NCI-H1694 treated with DMSO at 0.1 percent for 48 hours (cell line): Measurements from ENCODE around the gene DSG2.
"Not testable (repeated sequence)": the region's sequence is repeated elsewhere in the genome, so short reads cannot be mapped to it uniquely, and the experiment has no call there.

Source experiments
- DNase-seq: peaks from one replicate; lab custom pipeline; 2025; lab: John Stamatoyannopoulos, UW

DSG2 gene

GRCh38 chr18:31497836-31498573 lies at the start of gene DSG2:
DSG2 (plus strand) TSS chr18:31498177; CDS start chr18:31498252, 75 bp downstream.
- no peak for DNase-seq

DNA sequence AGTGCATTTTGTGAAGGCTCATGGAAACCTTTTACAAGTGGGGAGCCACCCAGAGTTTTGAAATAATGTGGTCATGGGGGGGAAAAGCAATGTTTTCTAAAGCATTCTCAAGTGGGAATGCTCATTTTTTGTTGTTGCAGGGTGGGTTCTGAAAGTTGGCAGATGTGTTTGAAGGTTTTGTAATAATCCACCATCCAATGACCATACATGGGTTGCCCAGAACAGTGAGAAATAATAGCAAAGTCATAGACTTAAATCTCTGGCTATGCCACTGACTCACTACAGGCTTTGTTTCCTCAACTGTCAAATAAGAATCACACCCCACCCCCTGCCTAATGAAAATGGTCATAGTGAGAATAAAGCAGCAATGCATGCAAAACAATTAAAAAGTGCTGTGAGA lies 47.6 kb upstream of the DSG2 start:
- no peak for DNase-seq

- no peak for DNase-seq
These were observed 46.4 kb upstream of the DSG2 start for GRCh38 chr18:31451625-31452024.

GRCh38 chr18:31454066-31454708 lies 43.8 kb upstream of the DSG2 start:
- no peak for DNase-seq

GRCh38 chr18:31469629-31470028 lies 28.3 kb upstream of the DSG2 start:
- DNase-seq, result no peak

GRCh38 chr18:31478688-31479087 lies 19.3 kb upstream of the DSG2 start:
- no peak for DNase-seq

GRCh38 chr18:31482051-31482450 lies 15.9 kb upstream of the DSG2 start:
- no peak for DNase-seq

GRCh38 chr18:31483396-31483795 lies 14.6 kb upstream of the DSG2 start:
- no peak for DNase-seq

- DNase-seq, result no peak
These were observed 13.5 kb upstream of the DSG2 start for GRCh38 chr18:31484461-31484860.

DNA sequence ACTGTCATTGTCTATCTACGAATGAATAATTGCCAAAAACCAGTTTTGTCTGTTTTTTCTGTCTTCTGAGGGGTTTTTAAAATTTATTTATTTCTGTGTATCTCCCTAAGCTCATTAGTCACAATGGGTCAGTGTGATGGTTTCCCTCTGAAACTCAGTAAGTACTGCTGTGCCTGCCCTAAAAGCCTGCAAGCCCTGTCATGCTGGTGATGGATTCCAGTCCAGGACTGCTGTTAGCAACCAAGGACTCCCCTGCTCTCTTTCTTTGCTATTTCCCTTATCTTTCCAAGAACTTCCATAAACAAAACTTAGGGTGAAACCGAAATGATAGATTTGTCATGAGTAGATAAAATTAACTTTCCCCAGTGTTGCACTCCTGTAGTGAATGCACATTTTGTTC lies 11.8 kb upstream of the DSG2 start:
- no peak for DNase-seq

DNA sequence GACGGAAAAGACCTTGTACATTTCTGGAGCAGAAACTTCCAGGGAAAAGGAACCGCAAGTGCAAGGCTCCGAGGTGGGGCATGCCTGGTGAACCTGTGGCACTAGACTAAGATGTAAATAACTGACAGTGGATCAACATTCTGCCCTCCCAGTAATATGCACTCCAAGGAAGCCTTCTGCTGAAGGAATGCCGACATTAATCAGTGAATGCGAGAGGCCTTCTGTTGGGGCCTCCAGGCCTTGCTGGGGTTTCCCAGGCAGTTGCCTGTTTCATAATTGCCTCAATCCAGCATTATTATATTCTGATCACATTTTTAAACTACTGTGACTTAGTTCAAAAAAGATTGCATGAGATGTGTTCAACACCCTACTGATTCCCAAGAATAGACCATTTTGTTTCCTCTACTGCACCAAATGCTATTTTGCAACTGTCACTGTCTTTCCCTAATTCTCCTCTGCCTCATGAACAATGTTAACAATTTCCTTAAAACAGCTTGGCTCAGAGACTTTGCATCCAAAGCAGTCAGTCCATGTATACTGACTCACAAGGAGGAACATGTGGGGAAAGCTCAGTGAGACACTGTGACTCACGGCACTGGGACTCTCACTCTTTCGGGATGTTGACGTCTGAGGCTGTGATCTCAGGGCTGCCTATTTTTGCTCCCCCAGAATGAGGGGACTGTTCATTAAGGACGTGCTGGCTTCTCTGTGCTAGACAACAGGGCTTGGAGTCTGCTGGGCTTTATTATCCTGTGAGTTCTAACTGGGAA lies 10.5 kb upstream of the DSG2 start:
- no peak for DNase-seq

DNA sequence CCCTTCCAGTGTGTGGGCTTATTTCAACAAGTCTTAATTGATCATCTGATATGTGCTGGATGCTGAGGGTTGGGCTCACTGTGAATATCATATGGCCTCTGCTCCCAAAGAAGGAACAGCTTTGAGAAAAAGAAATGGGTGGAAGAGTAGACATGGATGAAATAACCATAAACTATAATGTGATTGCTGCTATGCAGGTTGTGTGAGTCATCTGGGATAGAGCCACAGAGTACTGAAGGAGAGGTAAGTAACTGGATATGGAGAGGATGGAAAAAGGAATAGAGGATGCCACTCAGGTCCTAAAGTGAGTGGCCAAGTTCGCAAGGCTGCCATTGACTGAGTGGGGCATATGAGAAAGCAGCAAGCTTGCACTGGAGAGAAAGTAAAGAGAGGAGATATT lies 8.7 kb upstream of the DSG2 start:
- DNase-seq, result no peak

- DNase-seq, result no peak
These were observed 7.6 kb upstream of the DSG2 start for GRCh38 chr18:31490387-31490786.

DNA sequence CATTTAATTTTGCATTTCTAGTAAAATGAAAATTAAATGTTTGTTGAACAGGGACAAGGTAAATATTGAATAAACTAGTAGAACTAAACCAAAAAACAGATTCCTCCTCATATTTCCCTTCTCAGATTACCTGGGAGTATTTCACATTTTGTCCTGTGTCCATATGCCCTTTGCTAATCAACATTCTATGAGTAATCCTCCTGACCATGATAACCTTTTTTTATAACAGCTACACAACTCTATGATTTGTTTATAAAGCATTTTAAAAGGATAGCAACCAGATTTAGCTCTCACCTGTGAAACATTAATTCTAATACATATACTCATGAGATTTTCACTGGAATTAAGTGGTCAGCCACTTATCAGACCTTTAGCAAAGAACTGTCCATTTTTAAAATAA lies 7.1 kb upstream of the DSG2 start:
- no peak for DNase-seq

DNA sequence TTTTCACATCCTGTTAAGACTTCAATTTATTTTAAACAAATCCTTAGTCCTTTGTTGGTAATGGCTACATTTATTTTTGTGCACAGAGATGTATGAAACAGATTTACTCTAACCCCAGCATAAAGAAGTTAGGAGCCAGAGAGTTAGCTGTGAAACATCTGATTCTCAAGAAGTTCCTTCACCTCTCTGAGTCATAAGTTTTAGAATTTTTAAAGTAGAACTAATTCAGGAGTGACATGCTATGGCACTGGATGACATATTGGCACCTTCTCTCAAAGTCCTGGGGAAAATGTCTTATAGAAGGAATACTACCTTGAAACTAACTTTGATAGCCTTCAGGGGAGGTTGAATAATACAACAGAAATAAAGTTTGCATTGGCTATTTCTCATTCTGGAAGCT lies 6.4 kb upstream of the DSG2 start:
- DNase-seq, result no peak

DNA sequence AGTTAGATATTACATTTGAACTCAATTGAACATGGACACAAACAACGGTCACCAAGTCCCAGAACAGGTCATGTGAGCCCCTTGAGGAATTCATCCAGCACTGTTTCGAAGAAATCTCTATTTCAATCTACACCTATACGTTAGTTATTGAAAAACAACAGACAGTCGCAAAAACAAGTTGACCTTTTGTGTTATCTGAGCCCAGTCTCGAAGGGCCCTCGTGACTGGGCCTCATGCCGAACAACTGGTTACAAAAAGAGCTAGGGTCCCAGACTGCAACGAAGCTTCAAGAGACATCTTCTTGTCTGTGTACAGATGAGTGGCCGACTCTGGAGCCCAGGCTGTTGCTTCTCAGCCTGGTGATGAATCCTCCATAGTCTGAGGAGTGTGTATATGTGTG lies 5.3 kb upstream of the DSG2 start:
- DNase-seq, result no peak

DNA sequence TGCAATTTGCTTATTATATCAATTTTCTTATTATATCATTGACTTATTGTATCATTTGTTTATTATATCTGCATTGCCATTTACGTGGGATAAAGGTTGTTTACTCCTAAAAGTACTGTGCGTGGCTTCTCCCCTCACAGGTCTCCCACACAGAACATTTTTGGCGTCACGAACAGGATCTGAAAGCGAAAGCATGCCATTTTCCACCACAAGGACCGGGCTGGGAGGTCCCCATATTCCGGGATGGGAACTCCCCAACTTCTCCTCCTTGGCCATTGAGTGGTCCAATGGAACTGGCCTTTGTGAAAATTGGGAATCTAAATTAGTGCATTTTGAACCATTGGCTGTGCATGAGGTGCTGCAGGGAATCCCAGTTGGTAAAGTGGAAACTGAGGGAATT lies 4.8 kb upstream of the DSG2 start:
- DNase-seq, result no peak

GRCh38 chr18:31493941-31494340 lies 4.0 kb upstream of the DSG2 start:
- no peak for DNase-seq

DNA sequence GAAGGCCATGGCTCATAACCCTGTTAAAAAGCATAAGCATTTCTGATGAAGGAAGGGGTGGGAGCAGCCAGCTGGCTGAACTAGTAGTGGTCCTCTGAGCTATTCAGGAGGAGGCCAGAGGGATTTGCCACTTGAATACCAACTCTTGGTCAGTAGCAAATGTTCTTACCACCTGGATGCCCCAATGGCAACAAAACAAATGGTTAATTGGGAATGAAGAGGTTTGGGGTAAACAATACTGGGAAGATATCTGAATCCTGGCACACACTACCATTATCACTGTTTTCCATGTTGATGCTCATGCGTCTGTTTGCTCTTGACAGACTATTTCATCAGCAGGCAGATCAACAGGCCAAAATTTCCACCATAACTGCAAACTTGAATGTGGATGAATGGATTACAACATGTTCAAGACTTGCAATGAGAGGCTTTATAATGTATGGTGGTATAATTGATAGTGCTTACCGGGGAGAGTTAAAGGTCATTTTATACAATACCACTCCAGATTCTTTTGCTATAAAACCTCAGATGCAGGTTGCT lies 3.2 kb upstream of the DSG2 start:
- DNase-seq, result not testable (repeated sequence)

- DNase-seq, result no peak
These were observed 557 bp upstream of the DSG2 start for GRCh38 chr18:31497404-31497835.

GRCh38 chr18:31498574-31499524 lies 872 bp downstream of the DSG2 start:
- no peak for DNase-seq
